ENCODE measurements around the gene TRAF2.

TRAF2 gene

DNA sequence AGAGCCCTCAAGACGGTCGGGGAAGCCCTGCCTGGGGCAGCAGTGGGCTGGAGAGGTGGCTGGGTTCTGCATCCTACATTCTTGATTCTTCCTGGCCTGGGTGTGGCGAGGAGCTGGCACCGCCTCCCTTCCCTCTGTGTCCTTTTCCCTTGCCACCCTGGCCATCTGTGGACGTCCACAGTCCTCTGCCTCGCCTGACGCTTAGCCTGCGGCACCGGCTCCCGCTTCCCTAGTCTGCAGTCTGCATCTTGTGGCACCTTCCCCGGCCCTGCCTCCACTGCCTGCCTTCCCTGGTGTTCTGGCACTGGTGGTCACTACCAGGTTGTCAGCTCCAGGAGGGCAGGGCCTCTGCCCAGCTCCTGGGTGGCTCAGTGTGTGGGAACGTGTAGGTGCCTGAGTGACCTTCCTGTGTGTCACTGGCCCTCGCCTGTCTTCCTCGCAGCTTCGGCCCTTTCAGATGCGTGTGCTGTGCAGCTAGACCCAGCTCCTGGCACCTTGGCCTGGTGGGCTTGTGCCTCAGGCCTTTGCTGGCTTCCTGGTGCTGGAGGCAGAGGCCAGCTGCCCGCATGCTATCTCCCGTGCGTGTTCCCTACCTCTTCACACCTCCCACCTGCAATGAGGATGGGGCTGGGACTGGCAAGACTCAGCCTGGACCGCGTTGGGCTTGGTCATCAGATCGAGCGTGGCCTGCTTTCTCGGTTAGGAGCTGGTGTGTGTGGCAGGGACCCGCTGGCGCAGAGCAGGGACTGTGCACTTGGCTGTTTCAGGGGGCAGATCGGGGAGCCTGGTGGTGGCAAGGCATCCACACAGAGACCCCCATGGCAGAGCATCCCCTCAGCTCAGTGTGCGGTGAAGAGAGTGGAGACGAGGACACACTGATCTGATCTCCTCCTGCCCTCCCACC, 20.9 kb downstream of the TRAF2 start:
- DNase-seq = no peak
- Mint-ChIP-seq H3K27ac (peak overlapping the region; percentile 70 to 80), H3K36me3 (ENCODE audit: insufficient read depth) (peaks cover 36% of the 10 kb centered on the region), H3K4me1 (ENCODE audit: low read depth in 2 of 2) (peaks cover 11 to 12% of the 10 kb centered on the region in 2 donors), H3K27me3 (no peaks in the 10 kb centered on the region), H3K4me3 (no peak overlapping the region), H3K9me3 (no peaks in the 10 kb centered on the region)
- no peak for ATAC-seq (replicated peaks)

- Mint-ChIP-seq H3K27me3 (no peaks in the 10 kb centered on the region), H3K9me3 (no peaks in the 10 kb centered on the region), H3K4me3 (no peak overlapping the region), H3K4me1 (ENCODE audit: low read depth in 2 of 2) (peaks cover 0 to 1% of the 10 kb centered on the region in 2 donors), H3K36me3 (ENCODE audit: insufficient read depth) (peaks cover 49% of the 10 kb centered on the region), H3K27ac (no peak overlapping the region)
- no peak for ATAC-seq (replicated peaks)
- no peak for DNase-seq
These were observed 24.0 kb downstream of the TRAF2 start for GRCh38 chr9:136910197-136910900.

GRCh38 chr9:136910901-136911245, 24.6 kb downstream of the TRAF2 start:
- ATAC-seq (replicated peaks) (no peak), DNase-seq (no peak)
- Mint-ChIP-seq H3K9me3 (no peaks in the 10 kb centered on the region), H3K4me1 (ENCODE audit: low read depth in 2 of 2) (peaks cover 0 to 1% of the 10 kb centered on the region in 2 donors), H3K27ac (no peak overlapping the region), H3K27me3 (no peaks in the 10 kb centered on the region), H3K4me3 (no peak overlapping the region), H3K36me3 (ENCODE audit: insufficient read depth) (peaks cover 48% of the 10 kb centered on the region)

- Mint-ChIP-seq H3K27me3 (no peaks in the 10 kb centered on the region), H3K4me3 (no peak overlapping the region), H3K36me3 (ENCODE audit: insufficient read depth) (peaks cover 56% of the 10 kb centered on the region), H3K27ac (no peak overlapping the region), H3K4me1 (ENCODE audit: low read depth in 2 of 2) (peaks cover 9 to 14% of the 10 kb centered on the region in 2 donors), H3K9me3 (no peaks in the 10 kb centered on the region)
- ATAC-seq (replicated peaks) (no peak), DNase-seq (no peak)
These were observed 27.6 kb downstream of the TRAF2 start for GRCh38 chr9:136913701-136914438.

- H3K4me1 Mint-ChIP-seq (ENCODE audit: low read depth in 2 of 2) = peaks cover 9 to 13% of the 10 kb centered on the region in 2 donors
- peak overlapping the region in 1 of 2 donors; percentile 49 for H3K27ac Mint-ChIP-seq
- no peak overlapping the region for H3K4me3 Mint-ChIP-seq
- H3K27me3 Mint-ChIP-seq = no peaks in the 10 kb centered on the region
- ATAC-seq (replicated peaks) (no peak), DNase-seq (no peak)
- peaks cover 64% of the 10 kb centered on the region for H3K36me3 Mint-ChIP-seq (ENCODE audit: insufficient read depth)
- no peaks in the 10 kb centered on the region for H3K9me3 Mint-ChIP-seq
These were observed 29.5 kb downstream of the TRAF2 start for GRCh38 chr9:136915632-136916329.

- H3K27ac Mint-ChIP-seq = peak overlapping the region in 1 of 2 donors; percentile 49
- no peak for ATAC-seq (replicated peaks)
- no peaks in the 10 kb centered on the region for H3K9me3 Mint-ChIP-seq
- H3K4me1 Mint-ChIP-seq (ENCODE audit: low read depth in 2 of 2) = peaks cover 9 to 13% of the 10 kb centered on the region in 2 donors
- H3K4me3 Mint-ChIP-seq = no peak overlapping the region
- peaks cover 62% of the 10 kb centered on the region for H3K36me3 Mint-ChIP-seq (ENCODE audit: insufficient read depth)
- H3K27me3 Mint-ChIP-seq = no peaks in the 10 kb centered on the region
- no peak for DNase-seq
These were observed 30.2 kb downstream of the TRAF2 start for GRCh38 chr9:136916330-136917184.

DNA sequence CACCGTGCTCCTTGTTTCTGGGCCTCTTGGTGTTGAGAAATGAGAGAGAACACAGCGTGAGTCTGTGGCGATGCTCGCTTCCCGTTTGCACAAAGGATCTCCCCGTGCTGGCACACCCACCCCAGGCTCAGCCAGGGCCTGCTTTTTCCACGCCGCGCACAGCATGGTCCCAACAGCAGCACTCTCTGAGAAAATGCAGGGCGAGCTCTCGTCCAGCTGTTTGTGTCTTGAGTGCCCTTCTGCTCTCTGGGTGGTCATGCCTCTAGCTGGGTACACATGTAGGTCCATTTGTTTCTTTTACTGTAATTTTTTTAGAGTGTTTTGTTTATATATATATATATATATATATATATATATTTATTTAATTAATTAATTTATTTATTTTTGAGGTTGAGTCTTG, 31.6 kb downstream of the TRAF2 start:
- H3K4me3 Mint-ChIP-seq = no peak overlapping the region

GRCh38 chr9:136920069-136920468, 33.8 kb downstream of the TRAF2 start:
- H3K36me3 Mint-ChIP-seq (ENCODE audit: insufficient read depth) = peaks cover 52% of the 10 kb centered on the region
- H3K4me3 Mint-ChIP-seq = no peak overlapping the region
- H3K27ac Mint-ChIP-seq = no peak overlapping the region
- no peaks in the 10 kb centered on the region for H3K27me3 Mint-ChIP-seq
- no peak for DNase-seq
- ATAC-seq (replicated peaks) = no peak
- H3K4me1 Mint-ChIP-seq (ENCODE audit: low read depth in 2 of 2) = peaks cover 13% of the 10 kb centered on the region in 2 donors
- H3K9me3 Mint-ChIP-seq = no peaks in the 10 kb centered on the region

More for the DNA sequence above, 31.6 kb downstream of the TRAF2 start:
- peaks cover 9 to 13% of the 10 kb centered on the region in 2 donors for H3K4me1 Mint-ChIP-seq (ENCODE audit: low read depth in 2 of 2)
- H3K36me3 Mint-ChIP-seq (ENCODE audit: insufficient read depth) = peaks cover 57% of the 10 kb centered on the region
- no peaks in the 10 kb centered on the region for H3K27me3 Mint-ChIP-seq
- no peak overlapping the region for H3K27ac Mint-ChIP-seq
- no peaks in the 10 kb centered on the region for H3K9me3 Mint-ChIP-seq
- DNase-seq = no peak
- ATAC-seq (replicated peaks) = no peak

DNA sequence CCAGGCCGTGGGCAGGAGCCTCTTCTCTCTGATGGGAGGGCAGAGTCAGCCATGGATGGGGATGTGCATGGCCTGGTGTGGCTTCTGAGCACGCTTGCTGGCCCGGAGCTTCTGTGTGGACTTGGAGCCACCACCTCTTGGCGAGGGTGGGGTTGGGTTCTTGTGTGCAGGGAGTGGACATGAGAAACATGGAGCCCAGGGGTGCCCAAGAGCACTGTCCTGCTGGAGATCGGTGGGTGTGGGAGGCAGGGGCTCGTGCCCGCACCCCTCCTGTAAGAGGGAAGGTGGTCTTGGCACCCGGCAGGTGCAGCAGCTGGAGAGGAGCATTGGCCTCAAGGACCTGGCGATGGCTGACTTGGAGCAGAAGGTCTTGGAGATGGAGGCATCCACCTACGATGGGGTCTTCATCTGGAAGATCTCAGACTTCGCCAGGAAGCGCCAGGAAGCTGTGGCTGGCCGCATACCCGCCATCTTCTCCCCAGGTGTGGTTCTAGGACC, 34.5 kb downstream of the TRAF2 start:
- DNase-seq = no peak
- Mint-ChIP-seq H3K27ac (no peak overlapping the region), H3K27me3 (no peaks in the 10 kb centered on the region), H3K4me3 (no peak overlapping the region), H3K36me3 (ENCODE audit: insufficient read depth) (peaks cover 56% of the 10 kb centered on the region), H3K4me1 (ENCODE audit: low read depth in 2 of 2) (peaks cover 13% of the 10 kb centered on the region in 2 donors), H3K9me3 (no peaks in the 10 kb centered on the region)
- no peak for ATAC-seq (replicated peaks)

- Mint-ChIP-seq H3K4me1 (ENCODE audit: low read depth in 2 of 2) (peaks cover 11 to 13% of the 10 kb centered on the region in 2 donors), H3K36me3 (ENCODE audit: insufficient read depth) (peaks cover 52% of the 10 kb centered on the region), H3K27ac (no peak overlapping the region), H3K27me3 (no peaks in the 10 kb centered on the region), H3K4me3 (no peak overlapping the region), H3K9me3 (no peaks in the 10 kb centered on the region)
- ATAC-seq (replicated peaks) (no peak), DNase-seq (no peak)
These were observed 35.0 kb downstream of the TRAF2 start for GRCh38 chr9:136921307-136921706.

GRCh38 chr9:136921718-136922117, 35.4 kb downstream of the TRAF2 start:
- DNase-seq = no peak
- H3K27me3 Mint-ChIP-seq = no peaks in the 10 kb centered on the region
- H3K4me3 Mint-ChIP-seq = no peak overlapping the region
- peaks cover 10 to 11% of the 10 kb centered on the region in 2 donors for H3K4me1 Mint-ChIP-seq (ENCODE audit: low read depth in 2 of 2)
- peaks cover 52% of the 10 kb centered on the region for H3K36me3 Mint-ChIP-seq (ENCODE audit: insufficient read depth)
- no peak for ATAC-seq (replicated peaks)
- no peaks in the 10 kb centered on the region for H3K9me3 Mint-ChIP-seq
- peak overlapping the region in 1 of 2 donors; percentile 54 for H3K27ac Mint-ChIP-seq

DNA sequence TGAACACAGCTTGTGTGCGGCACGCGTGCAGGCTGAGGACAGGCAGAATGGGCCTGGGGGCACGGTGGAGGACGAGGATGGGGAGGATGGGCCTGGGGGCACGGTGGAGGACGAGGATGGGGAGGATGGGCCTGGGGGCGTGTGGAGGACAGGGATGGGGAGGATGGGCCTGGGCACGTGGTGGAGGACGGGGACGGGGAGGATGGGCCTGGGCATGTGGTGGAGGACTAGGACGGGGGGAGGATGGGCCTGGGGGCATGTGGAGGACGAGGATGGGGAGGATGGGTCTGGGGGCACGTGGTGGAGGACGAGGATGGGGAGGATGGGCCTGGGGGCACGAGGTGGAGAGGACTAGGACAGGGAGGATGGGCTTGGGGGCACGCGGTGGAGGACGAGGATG, 36.2 kb downstream of the TRAF2 start:
- ATAC-seq (replicated peaks) (no peak), DNase-seq (no peak)
- no peaks in the 10 kb centered on the region for H3K9me3 Mint-ChIP-seq
- no peak overlapping the region for H3K4me3 Mint-ChIP-seq
- H3K27ac Mint-ChIP-seq = peak overlapping the region; percentile 35 to 54
- peaks cover 3 to 4% of the 10 kb centered on the region in 2 donors for H3K4me1 Mint-ChIP-seq (ENCODE audit: low read depth in 2 of 2)
- H3K27me3 Mint-ChIP-seq = no peaks in the 10 kb centered on the region
- peaks cover 47% of the 10 kb centered on the region for H3K36me3 Mint-ChIP-seq (ENCODE audit: insufficient read depth)
